Natural killer cell (primary cell): ENCODE data around the gene BAHCC1. TPM values are rescaled to one million over a fixed set of nuclear protein-coding genes. Genes with fewer than 3 reads are reported as not detected.
A peak's percentile ranks its signal among the peaks of the same experiment; 100 is the strongest.

ENCODE experiments used
- ATAC-seq, 3 donors: fragments of 150-1000 bp in 2 of 3; fragments of 200-7000 bp in 1 of 3; cut with Tn5 transposase; 1 replicate in 1 of 3; 2 replicates in 2 of 3; pipeline ENCODE4 v1.10.0; 2021; ENCODE audit warnings: mild to moderate bottlenecking in 2 of 3, moderate library complexity in 2 of 3
- DNase-seq, 2 donors: peaks; one replicate each; pipeline versions ENCODE4 v3.0.0 to v3.0.0-alpha.2; 2013 to 2021; ENCODE audit warnings: mixed read lengths in 1 of 2
- H3K27ac ChIP-seq: one replicate; pipeline ENCODE4 v1.5.1; 2013; ENCODE audit warnings: mild to moderate bottlenecking, low read length
- H3K27me3 ChIP-seq: one replicate; pipeline ENCODE4 v1.6.1; 2013; ENCODE audit warnings: low read length; ENCODE audit not compliant: control insufficient read depth, insufficient read depth
- H3K36me3 ChIP-seq: one replicate; pipeline ENCODE4 v1.6.1; 2013; ENCODE audit warnings: low read length; ENCODE audit not compliant: control insufficient read depth, insufficient read depth
- H3K4me1 ChIP-seq: one replicate; pipeline ENCODE4 v1.6.1; 2013; ENCODE audit warnings: low read length; ENCODE audit not compliant: control insufficient read depth, insufficient read depth
- H3K4me3 ChIP-seq: one replicate; pipeline ENCODE4 v1.5.1; 2013; ENCODE audit warnings: low read length
- H3K9me3 ChIP-seq: one replicate; pipeline ENCODE4 v1.6.1; 2013; ENCODE audit warnings: low read length; ENCODE audit not compliant: control insufficient read depth, insufficient read depth
- H3K27ac Mint-ChIP-seq, 2 donors: one replicate each; pipeline ENCODE4 v1.8.0; 2022; ENCODE audit warnings: mild to moderate bottlenecking in 2 of 2, mixed read lengths in 2 of 2, moderate library complexity in 1 of 2
- H3K27me3 Mint-ChIP-seq, 2 donors: one replicate each; pipeline ENCODE4 v1.8.0; 2022; ENCODE audit warnings: low read depth in 2 of 2, mixed read lengths in 2 of 2
- H3K36me3 Mint-ChIP-seq: one replicate; pipeline ENCODE4 v1.8.0; 2022; ENCODE audit warnings: mixed read lengths
- H3K4me1 Mint-ChIP-seq, 2 donors: one replicate each; pipeline ENCODE4 v1.8.0; 2022; ENCODE audit warnings: mixed read lengths in 2 of 2
- H3K4me3 Mint-ChIP-seq: one replicate; pipeline ENCODE4 v1.8.0; 2022; ENCODE audit warnings: mild to moderate bottlenecking, moderate library complexity, mixed read lengths
- H3K9me3 Mint-ChIP-seq, 2 donors: one replicate each; pipeline ENCODE4 v1.8.0; 2022; ENCODE audit warnings: mixed read lengths in 2 of 2
- WGBS: methylation state at CpG from one replicate; pipeline ENCODE4 v1.1.7; 2013; ENCODE audit warnings: missing lambda C conversion rate; ENCODE audit not compliant: insufficient coverage; 5-methylcytosine and 5-hydroxymethylcytosine counted together
- intact Hi-C: fragments of 100-400 bp; cut with micrococcal nuclease; formaldehyde crosslinking; loops from one replicate; pipeline ENCODE4 v1.14.2; 2022
- total RNA-seq, 4 donors: library from RNA; stranded (reverse); fragments of 120-200 nt in 1 of 4; gene quantifications; one replicate each; pipeline versions ENCODE4 v1.2.3 to v1.2.4, GENCODE V29; 2013 to 2022
- TF ChIP-seq, protein P1 (sequence below): fragments of 200-600 bp; IDR thresholded peaks from one replicate; pipeline ENCODE4 v1.8.0; 2022; ENCODE audit warnings: antibody characterized with exemption

The BAHCC1 gene
- total RNA-seq, 3 donors from 2014 or later (not counting 1 experiment from before 2014, with no cell fraction given), result 2.9 to 17.3 (median 5.7) TPM

DNA sequence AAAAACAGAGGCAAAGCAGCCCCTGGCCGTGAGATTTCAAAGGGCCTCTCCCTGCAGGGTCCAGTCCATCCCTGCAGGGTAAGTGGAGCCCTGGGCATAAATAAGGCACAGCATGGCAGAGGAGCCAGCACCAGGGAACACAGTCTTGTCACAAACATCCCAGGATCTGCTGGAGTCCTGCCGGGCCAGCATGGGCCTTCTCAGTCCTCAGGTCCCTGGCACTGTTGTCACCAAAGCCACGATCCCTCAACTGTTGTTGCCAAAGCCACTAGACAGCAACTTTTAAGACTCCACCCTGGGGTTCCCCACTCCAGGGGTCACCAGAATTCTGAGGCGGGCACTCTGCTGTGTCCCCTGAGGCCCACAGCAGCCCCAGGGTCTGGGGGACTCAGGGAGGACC, 47.8 kb upstream of the BAHCC1 start:
- DNase-seq (peak in 1 of 2 donors; percentile 19), ATAC-seq (no peak)
- H3K27me3 Mint-ChIP-seq, result peaks cover 25 to 29% of the 10 kb centered on the region in 2 donors
- no peaks in the 10 kb centered on the region for H3K36me3 Mint-ChIP-seq
- Histone ChIP-seq H3K36me3 (no peaks in the 10 kb centered on the region), H3K9me3 (no peaks in the 10 kb centered on the region), H3K4me3 (no peak overlapping the region), H3K27ac (no peak overlapping the region), H3K4me1 (peaks cover 54% of the 10 kb centered on the region), H3K27me3 (peaks cover 26% of the 10 kb centered on the region)
- H3K4me3 Mint-ChIP-seq, result no peak overlapping the region
- TF ChIP-seq, protein P1, sequence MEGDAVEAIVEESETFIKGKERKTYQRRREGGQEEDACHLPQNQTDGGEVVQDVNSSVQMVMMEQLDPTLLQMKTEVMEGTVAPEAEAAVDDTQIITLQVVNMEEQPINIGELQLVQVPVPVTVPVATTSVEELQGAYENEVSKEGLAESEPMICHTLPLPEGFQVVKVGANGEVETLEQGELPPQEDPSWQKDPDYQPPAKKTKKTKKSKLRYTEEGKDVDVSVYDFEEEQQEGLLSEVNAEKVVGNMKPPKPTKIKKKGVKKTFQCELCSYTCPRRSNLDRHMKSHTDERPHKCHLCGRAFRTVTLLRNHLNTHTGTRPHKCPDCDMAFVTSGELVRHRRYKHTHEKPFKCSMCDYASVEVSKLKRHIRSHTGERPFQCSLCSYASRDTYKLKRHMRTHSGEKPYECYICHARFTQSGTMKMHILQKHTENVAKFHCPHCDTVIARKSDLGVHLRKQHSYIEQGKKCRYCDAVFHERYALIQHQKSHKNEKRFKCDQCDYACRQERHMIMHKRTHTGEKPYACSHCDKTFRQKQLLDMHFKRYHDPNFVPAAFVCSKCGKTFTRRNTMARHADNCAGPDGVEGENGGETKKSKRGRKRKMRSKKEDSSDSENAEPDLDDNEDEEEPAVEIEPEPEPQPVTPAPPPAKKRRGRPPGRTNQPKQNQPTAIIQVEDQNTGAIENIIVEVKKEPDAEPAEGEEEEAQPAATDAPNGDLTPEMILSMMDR, result no peak
- no peak overlapping the region for H3K27ac Mint-ChIP-seq
- peaks cover 6 to 22% of the 10 kb centered on the region in 2 donors for H3K4me1 Mint-ChIP-seq
- WGBS, result 61% methylated on average over 4 of the region's 4 CpGs
- no peaks in the 10 kb centered on the region for H3K9me3 Mint-ChIP-seq
- intact Hi-C loops, result loop anchor here (2.0 kb wide), 1 partner anchor 47 kb away; the partner anchor contains the start of gene BAHCC1

- intact Hi-C loops, result no loop called here
- no peaks in the 10 kb centered on the region for H3K36me3 Mint-ChIP-seq
- no peak for DNase-seq
- no peak for ATAC-seq
- H3K9me3 Mint-ChIP-seq, result no peaks in the 10 kb centered on the region
- no peak overlapping the region for H3K4me3 Mint-ChIP-seq
- no peaks in the 10 kb centered on the region for H3K9me3 ChIP-seq
- peaks cover 17% of the 10 kb centered on the region for H3K27me3 ChIP-seq
- no peak overlapping the region for H3K4me3 ChIP-seq
- peaks cover 48% of the 10 kb centered on the region for H3K4me1 ChIP-seq
- 81% methylated on average over 21 of the region's 21 CpGs for WGBS
- H3K36me3 ChIP-seq, result no peaks in the 10 kb centered on the region
- TF ChIP-seq, protein P1, result no peak
- H3K27ac ChIP-seq, result no peak overlapping the region
- no peak overlapping the region for H3K27ac Mint-ChIP-seq
- H3K27me3 Mint-ChIP-seq, result peaks cover 21 to 25% of the 10 kb centered on the region in 2 donors
- peaks cover 6 to 17% of the 10 kb centered on the region in 2 donors for H3K4me1 Mint-ChIP-seq
Observed at GRCh38 chr17:81348097-81349055, 46.9 kb upstream of the BAHCC1 start.

GRCh38 chr17:81349397-81350319, 45.6 kb upstream of the BAHCC1 start:
- H3K9me3 ChIP-seq, result no peaks in the 10 kb centered on the region
- no peak overlapping the region for H3K27ac Mint-ChIP-seq
- TF ChIP-seq, protein P1, result no peak
- DNase-seq (no peak), ATAC-seq (no peak)
- no peak overlapping the region for H3K27ac ChIP-seq
- peaks cover 5% of the 10 kb centered on the region for H3K27me3 ChIP-seq
- no peak overlapping the region for H3K4me3 Mint-ChIP-seq
- no peaks in the 10 kb centered on the region for H3K36me3 Mint-ChIP-seq
- H3K4me1 Mint-ChIP-seq, result peaks cover under 1 to 7% of the 10 kb centered on the region in 2 donors
- WGBS, result 85% methylated on average over 28 of the region's 28 CpGs
- peaks cover 35% of the 10 kb centered on the region for H3K4me1 ChIP-seq
- H3K36me3 ChIP-seq, result no peaks in the 10 kb centered on the region
- intact Hi-C loops, result no loop called here
- no peak overlapping the region for H3K4me3 ChIP-seq
- peaks cover 16 to 19% of the 10 kb centered on the region in 2 donors for H3K27me3 Mint-ChIP-seq
- H3K9me3 Mint-ChIP-seq, result no peaks in the 10 kb centered on the region
